ENCODE results near the gene ATP8B2. TPM values are rescaled to one million over a fixed set of nuclear protein-coding genes. Genes with fewer than 3 reads are reported as not detected.
"Not testable (repeated sequence)": the region's sequence is repeated elsewhere in the genome, so short reads cannot be mapped to it uniquely, and the experiment has no call there.

Gene ATP8B2
- total RNA-seq, 4 donors from 2014 or later = 61.6 to 106 (median 76.4) TPM

DNA sequence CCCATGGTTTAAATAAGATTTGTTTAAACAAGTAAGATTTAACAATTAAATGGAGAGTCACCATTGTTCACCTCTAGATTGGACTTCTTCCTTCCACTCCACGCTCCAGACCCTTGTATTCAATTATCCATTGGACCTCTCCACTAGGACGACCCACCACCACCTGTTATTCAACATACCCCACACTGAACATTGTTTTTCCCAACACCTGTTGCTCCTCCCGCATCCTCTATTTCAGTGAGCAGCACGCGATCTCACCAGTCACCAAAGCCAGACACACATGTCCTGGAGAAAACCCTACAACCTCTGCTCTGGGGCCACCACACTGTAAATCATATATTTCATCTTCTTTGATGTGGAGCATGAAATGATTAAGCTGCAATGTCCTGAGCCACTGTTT, 28.6 kb downstream of the ATP8B2 start:
- 95 to 96% methylated on average over 5 of the region's 5 CpGs for WGBS, 2 donors
- H3K9me3 ChIP-seq = no peaks in the 10 kb centered on the region
- no peak for TF ChIP-seq POLR2A (IDR thresholded peaks at IDR 0.05)
- TF ChIP-seq, protein P1, sequence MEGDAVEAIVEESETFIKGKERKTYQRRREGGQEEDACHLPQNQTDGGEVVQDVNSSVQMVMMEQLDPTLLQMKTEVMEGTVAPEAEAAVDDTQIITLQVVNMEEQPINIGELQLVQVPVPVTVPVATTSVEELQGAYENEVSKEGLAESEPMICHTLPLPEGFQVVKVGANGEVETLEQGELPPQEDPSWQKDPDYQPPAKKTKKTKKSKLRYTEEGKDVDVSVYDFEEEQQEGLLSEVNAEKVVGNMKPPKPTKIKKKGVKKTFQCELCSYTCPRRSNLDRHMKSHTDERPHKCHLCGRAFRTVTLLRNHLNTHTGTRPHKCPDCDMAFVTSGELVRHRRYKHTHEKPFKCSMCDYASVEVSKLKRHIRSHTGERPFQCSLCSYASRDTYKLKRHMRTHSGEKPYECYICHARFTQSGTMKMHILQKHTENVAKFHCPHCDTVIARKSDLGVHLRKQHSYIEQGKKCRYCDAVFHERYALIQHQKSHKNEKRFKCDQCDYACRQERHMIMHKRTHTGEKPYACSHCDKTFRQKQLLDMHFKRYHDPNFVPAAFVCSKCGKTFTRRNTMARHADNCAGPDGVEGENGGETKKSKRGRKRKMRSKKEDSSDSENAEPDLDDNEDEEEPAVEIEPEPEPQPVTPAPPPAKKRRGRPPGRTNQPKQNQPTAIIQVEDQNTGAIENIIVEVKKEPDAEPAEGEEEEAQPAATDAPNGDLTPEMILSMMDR (IDR thresholded peaks at IDR 0.05) = no peak
- H3K36me3 ChIP-seq = peaks cover 8 to 10% of the 10 kb centered on the region in 2 donors
- no peak overlapping the region for H3K4me3 ChIP-seq (replicated peaks in 1 of 3)
- H3K27ac ChIP-seq = no peak overlapping the region
- peaks cover 6 to 15% of the 10 kb centered on the region in 2 donors for H3K4me1 ChIP-seq
- intact Hi-C loops (cut with DNase I) = loop anchor here (10.0 kb wide), 1 partner anchor 51 kb away; the partner anchor contains the start of gene IL6R
- no peaks in the 10 kb centered on the region for H3K27me3 ChIP-seq
- DNase-seq = no peak

DNA sequence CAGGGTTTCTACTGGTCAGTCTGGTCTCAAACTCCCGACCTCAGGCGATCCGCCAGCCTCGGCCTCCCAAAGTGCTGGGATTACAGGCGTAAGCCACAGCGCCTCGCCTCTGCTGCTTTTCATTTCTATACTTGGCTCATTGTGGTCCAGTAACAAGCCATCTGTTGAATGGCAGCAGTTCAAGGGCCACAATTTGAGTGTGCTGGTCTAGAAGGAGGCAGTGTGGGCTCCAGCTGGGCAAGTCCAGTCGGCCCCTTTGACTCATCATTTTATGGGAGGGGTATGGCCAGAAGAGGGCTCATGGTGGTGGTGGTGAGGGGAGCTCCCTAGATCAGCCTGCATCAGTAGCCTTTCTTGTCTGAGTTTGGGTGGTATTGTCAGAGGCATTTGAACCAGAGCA, 33.2 kb downstream of the ATP8B2 start:
- TF ChIP-seq, protein P1 (IDR thresholded peaks at IDR 0.05) = no peak
- TF ChIP-seq POLR2A (IDR thresholded peaks at IDR 0.05) = no peak
- Histone ChIP-seq H3K4me1 (peaks cover 0 to 2% of the 10 kb centered on the region in 2 donors), H3K4me3 (replicated peaks in 1 of 3) (no peak overlapping the region), H3K9me3 (no peaks in the 10 kb centered on the region), H3K36me3 (no peaks in the 10 kb centered on the region), H3K27ac (no peak overlapping the region), H3K27me3 (no peaks in the 10 kb centered on the region)
- intact Hi-C loops (cut with DNase I) = loop anchor here (10.0 kb wide), 1 partner anchor 46 kb away; the partner anchor contains the start of gene IL6R
- 94 to 96% methylated on average over 8 of the region's 8 CpGs for whole genome bisulfite sequencing, 2 donors
- no peak for DNase-seq

DNA sequence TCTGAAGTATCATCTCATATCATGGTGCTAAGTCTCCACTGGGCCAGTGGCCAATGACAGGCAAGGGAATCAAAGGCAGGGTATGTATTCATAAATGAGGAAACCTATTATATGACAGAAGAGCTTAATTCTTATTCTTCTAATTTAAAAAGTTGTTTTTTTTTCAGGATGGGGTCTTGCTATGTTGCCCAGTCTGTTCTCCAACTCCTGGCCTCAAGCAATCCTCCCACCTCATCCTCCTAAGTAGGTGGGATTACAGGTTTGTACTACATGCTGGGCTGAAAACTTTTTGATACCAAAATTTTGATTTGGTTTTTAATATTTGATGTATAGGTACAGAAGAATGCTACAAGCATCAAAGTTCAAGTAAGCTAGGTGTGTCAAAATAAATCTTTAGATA, 35.0 kb downstream of the ATP8B2 start:
- no peaks in the 10 kb centered on the region for H3K27me3 ChIP-seq
- no peak overlapping the region for H3K27ac ChIP-seq
- H3K36me3 ChIP-seq = no peaks in the 10 kb centered on the region
- H3K4me3 ChIP-seq (replicated peaks in 1 of 3) = no peak overlapping the region
- H3K9me3 ChIP-seq = no peaks in the 10 kb centered on the region
- DNase-seq = no peak
- no peaks in the 10 kb centered on the region for H3K4me1 ChIP-seq
- TF ChIP-seq POLR2A (IDR thresholded peaks at IDR 0.05) = no peak
- TF ChIP-seq, protein P1 (IDR thresholded peaks at IDR 0.05) = no peak
- intact Hi-C loops (cut with DNase I) = no loop called here

DNA sequence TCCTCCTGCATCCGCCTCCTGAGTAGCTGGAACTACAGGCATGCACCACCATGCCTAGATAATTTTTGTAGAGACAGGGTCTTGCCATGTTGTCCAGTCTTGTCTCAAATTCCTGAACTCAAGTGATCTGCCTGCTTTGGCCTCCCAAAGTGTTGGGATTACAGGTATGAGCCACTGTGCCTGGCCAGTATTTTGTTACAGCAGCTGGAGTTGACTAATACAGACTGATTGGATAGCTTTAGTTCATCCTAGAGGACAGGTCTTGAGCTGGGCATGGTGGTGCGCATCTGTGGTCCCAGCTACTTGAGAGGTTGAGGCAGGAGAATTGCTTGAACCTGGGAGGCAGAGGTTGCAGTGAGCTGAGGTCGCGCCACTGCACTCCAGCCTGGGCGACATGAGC, 35.6 kb downstream of the ATP8B2 start:
- H3K4me1 ChIP-seq; H3K27me3 ChIP-seq; DNase-seq; H3K4me3 ChIP-seq (replicated peaks in 1 of 3); H3K27ac ChIP-seq; H3K36me3 ChIP-seq; H3K9me3 ChIP-seq; intact Hi-C loops (cut with DNase I): not testable (repeated sequence)
- 87 to 88% methylated on average over 5 of the region's 5 CpGs for WGBS, 2 donors

DNA sequence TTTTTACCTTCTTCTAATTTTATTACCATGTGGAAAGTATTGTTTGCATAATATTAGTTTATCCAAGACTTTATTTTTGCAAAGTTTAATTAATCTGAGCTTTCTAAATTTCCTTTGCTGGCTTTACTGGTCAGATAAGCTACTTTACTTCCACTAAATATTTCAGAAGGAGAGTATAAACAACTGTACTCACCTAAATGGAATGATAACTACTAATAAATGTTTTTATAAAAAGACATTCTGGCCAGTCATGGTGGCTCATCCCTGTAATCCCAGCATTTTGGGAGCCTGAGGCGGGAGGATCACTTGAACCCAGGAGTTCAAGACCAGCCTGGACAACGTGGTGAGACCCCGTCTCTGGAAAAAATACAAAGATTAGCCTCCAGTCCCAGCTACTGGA, 36.0 kb downstream of the ATP8B2 start:
- Histone ChIP-seq H3K36me3 (no peaks in the 10 kb centered on the region), H3K4me1 (no peaks in the 10 kb centered on the region), H3K4me3 (replicated peaks in 1 of 3) (no peak overlapping the region), H3K27ac (no peak overlapping the region), H3K27me3 (no peaks in the 10 kb centered on the region), H3K9me3 (no peaks in the 10 kb centered on the region)
- TF ChIP-seq, protein P1 (IDR thresholded peaks at IDR 0.05) = no peak
- no peak for TF ChIP-seq POLR2A (IDR thresholded peaks at IDR 0.05)
- intact Hi-C loops (cut with DNase I) = no loop called here
- no peak for DNase-seq
- 69 to 80% methylated on average over 3 of the region's 3 CpGs for WGBS, 2 donors

DNA sequence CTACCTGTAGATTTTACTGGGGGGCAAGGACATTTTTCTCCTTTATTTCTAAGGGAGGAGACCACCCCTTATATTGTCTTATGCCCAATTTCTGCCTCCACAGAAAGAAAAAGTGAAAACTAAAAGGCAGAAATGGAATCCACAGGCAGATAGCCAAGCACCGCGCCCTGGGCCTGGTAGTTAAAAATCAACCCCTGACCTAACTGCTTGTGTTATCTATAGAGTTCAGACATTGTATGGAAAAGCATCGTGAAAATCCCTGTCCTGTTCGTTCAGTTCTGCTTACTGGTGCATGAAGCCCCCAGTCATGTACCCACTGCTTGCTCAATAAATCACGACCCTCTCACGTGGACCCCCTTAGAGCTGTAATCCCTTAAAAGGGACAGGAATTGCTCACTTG, 46.1 kb downstream of the ATP8B2 start:
- Histone ChIP-seq H3K4me1 (no peaks in the 10 kb centered on the region), H3K27me3 (no peaks in the 10 kb centered on the region), H3K27ac (no peak overlapping the region), H3K4me3 (replicated peaks in 1 of 3) (no peak overlapping the region), H3K9me3 (no peaks in the 10 kb centered on the region), H3K36me3 (no peaks in the 10 kb centered on the region)
- intact Hi-C loops (cut with DNase I) = no loop called here
- WGBS, 2 donors = 86 to 89% methylated on average over 6 of the region's 6 CpGs
- no peak for DNase-seq
- TF ChIP-seq, protein P1 (IDR thresholded peaks at IDR 0.05) = no peak
- TF ChIP-seq POLR2A (IDR thresholded peaks at IDR 0.05) = no peak

DNA sequence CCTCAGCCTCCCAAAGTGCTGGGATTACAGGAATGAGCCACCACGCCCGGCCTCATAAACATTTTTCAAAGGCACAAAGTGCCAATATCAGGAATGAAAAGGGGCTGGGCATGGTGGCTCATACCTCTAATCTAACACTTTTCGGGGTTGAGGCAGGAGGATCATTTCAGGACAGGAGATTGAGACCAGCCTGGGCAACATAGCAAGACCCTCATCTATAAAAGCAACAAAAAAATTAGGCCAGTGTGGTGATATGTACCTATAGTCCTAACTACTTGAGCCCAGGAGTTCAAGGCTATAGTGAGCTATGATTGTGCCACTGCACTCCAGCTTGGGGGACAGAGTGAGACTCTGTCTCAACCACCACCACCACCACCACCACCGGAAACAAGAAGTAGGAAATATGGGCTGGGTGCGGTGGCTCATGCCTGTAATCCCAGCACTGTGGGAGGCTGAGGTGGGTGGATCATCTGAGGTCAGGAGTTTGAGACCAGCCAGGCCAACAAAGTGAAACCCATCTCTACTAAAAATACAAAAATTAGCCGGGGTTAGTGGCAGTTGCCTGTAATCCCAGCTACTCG, 48.5 kb downstream of the ATP8B2 start:
- H3K27ac ChIP-seq; H3K27me3 ChIP-seq; H3K36me3 ChIP-seq; H3K4me3 ChIP-seq (replicated peaks in 1 of 3); H3K9me3 ChIP-seq; H3K4me1 ChIP-seq; DNase-seq; intact Hi-C loops (cut with DNase I): not testable (repeated sequence)
- 79 to 82% methylated on average over 7 of the region's 7 CpGs for WGBS, 2 donors

All from thyroid gland (tissue), 4 donors.